Stomach (tissue), 9 donors: Measurements from ENCODE around the gene NLGN4X. TPM values are rescaled to one million over a fixed set of nuclear protein-coding genes. Genes with fewer than 3 reads are reported as not detected.

Experiments
- DNase-seq, 2 donors: peaks; one replicate each; pipeline versions ENCODE4 v3.0.0 to v3.0.0-alpha.2; 2013 to 2019
- H3K27ac ChIP-seq, 5 donors: fragments of 200-600 bp in 4 of 5; sonication (generic) in 4 of 5; one replicate each; pipeline ENCODE4 v1.5.1; 2013 to 2019; ENCODE audit warnings: mild to moderate bottlenecking in 1 of 5, moderate library complexity in 1 of 5
- H3K27me3 ChIP-seq, 3 donors: fragments of 200-600 bp; sonication (generic); one replicate each; pipeline ENCODE4 v1.5.1; 2017 to 2019; ENCODE audit warnings: mixed run types in 1 of 3
- H3K36me3 ChIP-seq, 4 donors: fragments of 200-600 bp; sonication (generic); 1 replicate in 3 of 4; 2 replicates in 1 of 4; pipeline ENCODE4 v1.5.1; 2016 to 2019
- H3K4me1 ChIP-seq, 4 donors: fragments of 200-600 bp; sonication (generic); one replicate each; pipeline ENCODE4 v1.5.1; 2016 to 2019
- H3K4me3 ChIP-seq, 4 donors: fragments of 200-600 bp; sonication (generic) in 3 of 4; one replicate each; pipeline ENCODE4 v1.5.1; 2016 to 2019; ENCODE audit warnings: mild to moderate bottlenecking in 1 of 4
- H3K9me3 ChIP-seq, 4 donors: fragments of 200-600 bp; sonication (generic); one replicate each; pipeline ENCODE4 v1.5.1; 2016 to 2019
- CTCF ChIP-seq, 7 experiments: fragments of 450-650 bp in 4 of 7; fragments of 200-600 bp in 3 of 7; sonication (generic) in 3 of 7; IDR thresholded peaks; one replicate each; pipeline ENCODE4 v1.5.1; 2016 to 2019; ENCODE audit warnings: antibody characterized with exemption in 7 of 7, control low read depth in 2 of 7, mild to moderate bottlenecking in 1 of 7
- EP300 ChIP-seq: sonication (generic); formaldehyde crosslinking; IDR thresholded peaks from one replicate; pipeline ENCODE4 v1.6.1; 2017; ENCODE audit warnings: antibody characterized with exemption
- POLR2A ChIP-seq, 4 donors: fragments of 450-650 bp; IDR thresholded peaks; one replicate each; pipeline ENCODE4 v1.6.1; 2016; ENCODE audit warnings: antibody characterized with exemption in 4 of 4, control low read depth in 2 of 4, mild to moderate bottlenecking in 1 of 4, moderate library complexity in 1 of 4
- POLR2AphosphoS5 ChIP-seq, 3 donors: sonication (generic); formaldehyde crosslinking; IDR thresholded peaks; one replicate each; pipeline ENCODE4 v1.6.1; 2016; ENCODE audit warnings: antibody characterized with exemption in 3 of 3
- WGBS, 5 donors: extraction: QIAGEN DNeasy Blood & Tissue Kit in 3 of 5; methylation state at CpG; one replicate each; pipeline versions ENCODE4 v1.1.5 to v1.1.7; 2013 to 2018; 5-methylcytosine and 5-hydroxymethylcytosine counted together
- intact Hi-C: fragments of 100-400 bp; cut with DNase I; formaldehyde crosslinking; loops from one replicate; pipeline ENCODE4 v1.15.1; 2023; ENCODE audit warnings: low total_unique reads
- polyA plus RNA-seq, 3 donors: library from polyadenylated mRNA; stranded (reverse); fragments of 200-250 nt; gene quantifications; one replicate each; pipeline ENCODE4 v1.2.3, GENCODE V29; 2013
- total RNA-seq, 5 donors: library from RNA; depleted of rRNA; stranded (reverse); fragments of >200 nt; gene quantifications; one replicate each; pipeline versions ENCODE4 v1.1.0 to v1.2.3, GENCODE V29; 2014 to 2016
- donor health status: healthy with polysubstance abuse.
- donor health status: Bipolar disorder and iron deficiency.
- donor health status: healthy.

NLGN4X gene
- total and polyA plus RNA-seq, 8 donors: under 0.01 to 9.0 (median 0.52) TPM

DNA sequence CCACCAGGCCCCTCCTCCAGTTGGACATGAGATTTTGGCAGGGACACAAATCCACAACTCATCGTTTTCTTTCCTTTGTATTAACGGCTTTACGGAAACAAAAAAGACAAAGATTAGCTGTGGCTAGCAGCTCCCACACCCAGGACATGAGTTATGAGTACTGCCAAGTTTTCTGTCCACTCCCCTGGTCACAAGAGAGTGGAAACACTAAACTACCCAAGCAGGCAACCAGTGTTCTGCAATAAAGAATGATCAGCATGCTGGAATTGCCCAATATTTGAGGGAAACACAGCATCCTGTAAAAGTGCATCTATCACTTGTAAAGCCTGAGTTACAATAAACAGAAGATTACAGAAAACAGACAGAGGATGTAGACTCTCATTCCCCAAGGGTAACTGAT lies 358.4 kb downstream of the NLGN4X start:
- Histone ChIP-seq H3K27ac (no peak overlapping the region), H3K27me3 (no peaks in the 10 kb centered on the region)
- 22 to 66% (median 54%) methylated on average over 3 of the region's 3 CpGs for WGBS, 5 donors

DNA sequence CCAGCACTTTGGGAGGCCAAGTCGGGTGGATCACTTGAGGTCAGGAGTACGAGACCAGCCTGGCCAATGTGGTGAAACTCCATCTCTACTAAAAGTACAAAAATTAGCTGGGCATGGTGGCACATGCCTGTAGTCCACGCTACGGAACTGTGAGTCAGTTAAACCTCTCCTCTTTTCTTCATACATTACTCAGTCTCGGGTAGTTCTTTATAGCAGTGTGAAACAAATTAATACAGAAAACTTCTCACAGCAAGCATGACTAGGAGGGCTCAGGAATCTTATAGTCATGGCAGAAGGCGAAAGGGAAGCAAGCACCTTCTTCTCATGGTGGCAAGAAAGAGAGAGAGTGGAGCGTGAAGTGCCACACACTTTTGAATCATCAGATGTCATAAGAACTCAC lies 358.9 kb downstream of the NLGN4X start:
- Histone ChIP-seq H3K9me3 (no peaks in the 10 kb centered on the region), H3K27ac (no peak overlapping the region), H3K27me3 (no peaks in the 10 kb centered on the region), H3K36me3 (no peaks in the 10 kb centered on the region), H3K4me1 (no peaks in the 10 kb centered on the region), H3K4me3 (no peak overlapping the region)
- intact Hi-C loops: no loop called here
- TF ChIP-seq POLR2AphosphoS5 (IDR thresholded peaks at IDR 0.05) (no peak), POLR2A (IDR thresholded peaks at IDR 0.05) (no peak), CTCF (IDR thresholded peaks at IDR 0.05) (no peak), EP300 (no peak)
- no peak for DNase-seq
- WGBS, 5 donors: 80 to 87% (median 83%) methylated on average over 7 of the region's 7 CpGs

More for the DNA sequence above, 358.4 kb downstream of the NLGN4X start:
- TF ChIP-seq CTCF (IDR thresholded peaks at IDR 0.05): no peak
- no peak for TF ChIP-seq POLR2A (IDR thresholded peaks at IDR 0.05)
- TF ChIP-seq EP300: no peak
- TF ChIP-seq POLR2AphosphoS5 (IDR thresholded peaks at IDR 0.05): no peak
- Histone ChIP-seq H3K9me3 (no peaks in the 10 kb centered on the region), H3K4me1 (no peaks in the 10 kb centered on the region), H3K4me3 (no peak overlapping the region), H3K36me3 (no peaks in the 10 kb centered on the region)
- intact Hi-C loops: no loop called here
- peak in 1 of 2 donors; percentile 1 for DNase-seq

DNA sequence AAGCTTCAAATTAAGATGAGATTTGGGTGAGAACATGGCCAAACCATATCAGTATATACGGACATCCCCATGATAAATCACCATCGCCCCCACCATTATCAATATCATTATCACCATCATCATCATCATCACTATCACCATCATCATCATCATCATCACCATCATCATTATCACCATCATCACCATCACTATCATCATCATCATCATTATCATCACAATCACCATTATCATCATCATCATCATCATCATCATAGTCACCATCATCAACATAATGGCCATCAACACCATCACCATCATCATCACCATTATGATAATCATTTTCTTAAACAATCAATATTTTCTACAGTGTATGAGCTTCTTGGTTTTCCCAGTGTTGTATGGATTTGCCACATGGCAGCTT lies 360.9 kb downstream of the NLGN4X start:
- no peak overlapping the region for H3K27ac ChIP-seq
- no peaks in the 10 kb centered on the region for H3K4me1 ChIP-seq
- no peak for DNase-seq
- intact Hi-C loops: no loop called here
- TF ChIP-seq CTCF (IDR thresholded peaks at IDR 0.05) (no peak), EP300 (no peak), POLR2A (IDR thresholded peaks at IDR 0.05) (no peak), POLR2AphosphoS5 (IDR thresholded peaks at IDR 0.05) (no peak)
- H3K27me3 ChIP-seq: no peaks in the 10 kb centered on the region
- 88 to 95% (median 90%) methylated on average over 2 of the region's 2 CpGs for WGBS, 5 donors
- no peaks in the 10 kb centered on the region for H3K9me3 ChIP-seq
- H3K36me3 ChIP-seq: no peaks in the 10 kb centered on the region
- H3K4me3 ChIP-seq: no peak overlapping the region

DNA sequence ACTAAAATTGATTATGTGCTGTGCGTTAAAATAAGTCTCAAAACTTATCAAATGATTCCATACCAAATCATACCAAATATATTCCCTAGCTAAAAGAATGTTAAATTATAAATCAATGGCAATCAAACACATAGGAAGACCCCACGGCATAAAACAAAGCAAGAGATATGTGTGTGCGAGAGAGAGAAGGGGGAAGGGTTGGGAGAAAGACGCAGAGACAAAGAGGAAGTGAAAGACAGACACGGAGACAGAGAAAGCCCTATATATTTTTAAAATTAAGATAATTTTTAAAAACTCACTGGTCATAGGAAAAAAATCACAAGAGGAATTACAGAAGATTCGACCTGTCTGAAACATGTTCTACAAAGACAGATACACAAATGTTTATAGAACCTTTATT lies 371.4 kb downstream of the NLGN4X start:
- DNase-seq: no peak
- TF ChIP-seq POLR2A (IDR thresholded peaks at IDR 0.05): no peak
- no peak for TF ChIP-seq EP300
- no peak for TF ChIP-seq CTCF (IDR thresholded peaks at IDR 0.05)
- no peak for TF ChIP-seq POLR2AphosphoS5 (IDR thresholded peaks at IDR 0.05)
- intact Hi-C loops: no loop called here
- Histone ChIP-seq H3K36me3 (no peaks in the 10 kb centered on the region), H3K27ac (no peak overlapping the region), H3K4me1 (no peaks in the 10 kb centered on the region), H3K4me3 (no peak overlapping the region), H3K27me3 (no peaks in the 10 kb centered on the region), H3K9me3 (no peaks in the 10 kb centered on the region)
- 45 to 63% (median 58%) methylated on average over 6 of the region's 6 CpGs for WGBS, 5 donors
